Stomach (tissue), 9 donors: ENCODE data around the gene AUTS2. TPM values are rescaled to one million over a fixed set of nuclear protein-coding genes. Genes with fewer than 3 reads are reported as not detected.

Experiments
- DNase-seq, 2 donors: peaks; one replicate each; pipeline versions ENCODE4 v3.0.0 to v3.0.0-alpha.2; 2013 to 2019
- H3K27ac ChIP-seq, 5 donors: fragments of 200-600 bp in 4 of 5; sonication (generic) in 4 of 5; one replicate each; pipeline ENCODE4 v1.5.1; 2013 to 2019; ENCODE audit warnings: mild to moderate bottlenecking in 1 of 5, moderate library complexity in 1 of 5
- H3K27me3 ChIP-seq, 3 donors: fragments of 200-600 bp; sonication (generic); one replicate each; pipeline ENCODE4 v1.5.1; 2017 to 2019; ENCODE audit warnings: mixed run types in 1 of 3
- H3K36me3 ChIP-seq, 4 donors: fragments of 200-600 bp; sonication (generic); 1 replicate in 3 of 4; 2 replicates in 1 of 4; pipeline ENCODE4 v1.5.1; 2016 to 2019
- H3K4me1 ChIP-seq, 4 donors: fragments of 200-600 bp; sonication (generic); one replicate each; pipeline ENCODE4 v1.5.1; 2016 to 2019
- H3K4me3 ChIP-seq, 4 donors: fragments of 200-600 bp; sonication (generic) in 3 of 4; one replicate each; pipeline ENCODE4 v1.5.1; 2016 to 2019; ENCODE audit warnings: mild to moderate bottlenecking in 1 of 4
- H3K9me3 ChIP-seq, 4 donors: fragments of 200-600 bp; sonication (generic); one replicate each; pipeline ENCODE4 v1.5.1; 2016 to 2019
- CTCF ChIP-seq, 7 experiments: fragments of 450-650 bp in 4 of 7; fragments of 200-600 bp in 3 of 7; sonication (generic) in 3 of 7; IDR thresholded peaks; one replicate each; pipeline ENCODE4 v1.5.1; 2016 to 2019; ENCODE audit warnings: antibody characterized with exemption in 7 of 7, control low read depth in 2 of 7, mild to moderate bottlenecking in 1 of 7
- EP300 ChIP-seq: sonication (generic); formaldehyde crosslinking; IDR thresholded peaks from one replicate; pipeline ENCODE4 v1.6.1; 2017; ENCODE audit warnings: antibody characterized with exemption
- POLR2A ChIP-seq, 4 donors: fragments of 450-650 bp; IDR thresholded peaks; one replicate each; pipeline ENCODE4 v1.6.1; 2016; ENCODE audit warnings: antibody characterized with exemption in 4 of 4, control low read depth in 2 of 4, mild to moderate bottlenecking in 1 of 4, moderate library complexity in 1 of 4
- POLR2AphosphoS5 ChIP-seq, 3 donors: sonication (generic); formaldehyde crosslinking; IDR thresholded peaks; one replicate each; pipeline ENCODE4 v1.6.1; 2016; ENCODE audit warnings: antibody characterized with exemption in 3 of 3
- WGBS, 5 donors: extraction: QIAGEN DNeasy Blood & Tissue Kit in 3 of 5; methylation state at CpG; one replicate each; pipeline versions ENCODE4 v1.1.5 to v1.1.7; 2013 to 2018; 5-methylcytosine and 5-hydroxymethylcytosine counted together
- intact Hi-C: fragments of 100-400 bp; cut with DNase I; formaldehyde crosslinking; loops from one replicate; pipeline ENCODE4 v1.15.1; 2023; ENCODE audit warnings: low total_unique reads
- polyA plus RNA-seq, 3 donors: library from polyadenylated mRNA; stranded (reverse); fragments of 200-250 nt; gene quantifications; one replicate each; pipeline ENCODE4 v1.2.3, GENCODE V29; 2013
- total RNA-seq, 5 donors: library from RNA; depleted of rRNA; stranded (reverse); fragments of >200 nt; gene quantifications; one replicate each; pipeline versions ENCODE4 v1.1.0 to v1.2.3, GENCODE V29; 2014 to 2016
- donor health status: healthy with polysubstance abuse.
- donor health status: Bipolar disorder and iron deficiency.
- donor health status: healthy.

AUTS2 gene
- total and polyA plus RNA-seq, 8 donors: 3.8 to 90.3 (median 38.1) TPM

- Histone ChIP-seq H3K27ac (no peak overlapping the region), H3K4me1 (peaks cover 0 to 24% (median 14%) of the 10 kb centered on the region in 4 donors), H3K9me3 (peaks cover 0 to 1% (median 0%) of the 10 kb centered on the region in 4 donors), H3K36me3 (no peaks in the 10 kb centered on the region), H3K27me3 (no peaks in the 10 kb centered on the region), H3K4me3 (no peak overlapping the region)
- no peak for TF ChIP-seq POLR2A (IDR thresholded peaks at IDR 0.05)
- no peak for TF ChIP-seq EP300
- no peak for TF ChIP-seq POLR2AphosphoS5 (IDR thresholded peaks at IDR 0.05)
- TF ChIP-seq CTCF (IDR thresholded peaks at IDR 0.05): no peak
- intact Hi-C loops: no loop called here
- DNase-seq: peak in 1 of 2 donors; percentile 77
- WGBS, 5 donors: 54 to 69% (median 61%) methylated on average over 12 of the region's 12 CpGs
These were observed 494.3 kb downstream of the AUTS2 start for GRCh38 chr7:70092314-70093204.

- no peaks in the 10 kb centered on the region for H3K27me3 ChIP-seq
- H3K4me3 ChIP-seq: no peak overlapping the region
- no peak overlapping the region for H3K27ac ChIP-seq
- WGBS, 5 donors: 51 to 71% (median 67%) methylated on average over 4 of the region's 4 CpGs
- H3K36me3 ChIP-seq: no peaks in the 10 kb centered on the region
- DNase-seq: peak in 1 of 2 donors; percentile 74
- H3K4me1 ChIP-seq: peaks cover 0 to 30% (median 14%) of the 10 kb centered on the region in 4 donors
- TF ChIP-seq EP300 (no peak), CTCF (IDR thresholded peaks at IDR 0.05) (no peak), POLR2AphosphoS5 (IDR thresholded peaks at IDR 0.05) (no peak), POLR2A (IDR thresholded peaks at IDR 0.05) (no peak)
- H3K9me3 ChIP-seq: no peaks in the 10 kb centered on the region
- intact Hi-C loops: no loop called here
These were observed 495.1 kb downstream of the AUTS2 start for GRCh38 chr7:70093205-70093904.

DNA sequence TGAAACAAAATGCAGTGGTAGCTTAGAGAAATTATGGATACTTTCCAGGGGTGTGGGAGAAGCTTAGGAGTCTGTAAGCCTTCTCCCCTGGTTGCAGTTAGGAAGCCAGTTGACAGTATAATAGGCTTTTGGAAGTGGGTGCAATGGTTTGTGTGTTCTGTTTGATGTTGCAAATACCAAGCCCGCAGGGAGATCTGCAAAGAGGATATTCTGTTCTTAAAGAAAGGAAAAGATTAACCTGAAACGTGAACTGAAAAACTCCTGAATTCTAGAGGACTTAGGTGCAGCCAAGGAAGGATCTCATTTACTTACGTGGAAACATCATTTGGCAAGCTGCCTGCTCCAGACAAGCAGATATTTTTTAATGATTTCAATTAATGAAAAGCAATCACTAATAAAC is 496.6 kb downstream of the AUTS2 start:
- intact Hi-C loops: no loop called here
- Histone ChIP-seq H3K36me3 (no peaks in the 10 kb centered on the region), H3K27me3 (no peaks in the 10 kb centered on the region), H3K27ac (no peak overlapping the region), H3K4me1 (peaks cover 0 to 36% (median 17%) of the 10 kb centered on the region in 4 donors), H3K9me3 (no peaks in the 10 kb centered on the region), H3K4me3 (no peak overlapping the region)
- peak in 1 of 2 donors; percentile 11 for DNase-seq
- 76 to 82% (median 80%) methylated on average over 3 of the region's 3 CpGs for WGBS, 5 donors
- no peak for TF ChIP-seq EP300
- TF ChIP-seq CTCF (IDR thresholded peaks at IDR 0.05): no peak
- TF ChIP-seq POLR2A (IDR thresholded peaks at IDR 0.05): no peak
- TF ChIP-seq POLR2AphosphoS5 (IDR thresholded peaks at IDR 0.05): no peak

DNA sequence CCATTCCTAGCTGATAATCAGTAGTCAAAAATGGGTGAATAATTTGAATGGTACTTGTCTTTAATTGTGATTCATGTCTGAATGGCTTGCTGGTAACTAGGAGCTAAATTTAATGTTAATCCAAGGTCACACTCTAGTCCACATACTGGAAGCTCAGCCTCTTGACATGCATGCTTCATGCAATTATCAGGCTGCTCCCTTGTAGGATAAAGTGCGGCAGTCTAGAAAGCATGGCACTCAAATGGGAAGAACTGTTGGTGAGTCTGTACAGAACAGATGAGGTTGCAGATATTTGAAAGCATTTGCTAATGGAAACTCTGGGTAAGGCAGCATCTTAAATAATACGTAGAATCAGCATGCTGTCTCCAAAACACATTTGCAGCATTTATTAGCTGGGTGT is 499.4 kb downstream of the AUTS2 start:
- 78 to 94% (median 88%) methylated on average over 2 of the region's 2 CpGs for WGBS, 5 donors

More for the DNA sequence above, 499.4 kb downstream of the AUTS2 start:
- H3K36me3 ChIP-seq: no peaks in the 10 kb centered on the region
- TF ChIP-seq POLR2A (IDR thresholded peaks at IDR 0.05): no peak
- no peak for TF ChIP-seq CTCF (IDR thresholded peaks at IDR 0.05)
- no peak for TF ChIP-seq POLR2AphosphoS5 (IDR thresholded peaks at IDR 0.05)
- no peak for TF ChIP-seq EP300
- DNase-seq: no peak
- H3K4me3 ChIP-seq: no peak overlapping the region
- no peaks in the 10 kb centered on the region for H3K27me3 ChIP-seq
- H3K27ac ChIP-seq: no peak overlapping the region
- H3K4me1 ChIP-seq: peaks cover 0 to 28% (median 10%) of the 10 kb centered on the region in 4 donors
- no peaks in the 10 kb centered on the region for H3K9me3 ChIP-seq
- intact Hi-C loops: no loop called here
